GM19240 (cell line): ENCODE results near the gene CCNJL.

Experiments used
- DNase-seq: peaks from one replicate; pipeline ENCODE4 v3.0.0; 2011; ENCODE audit warnings: low spot score; ENCODE audit not compliant: insufficient read length

The CCNJL gene

GRCh38 chr5:160229190-160229742 is 83.1 kb downstream of the CCNJL start, which contains the start of gene FABP6:
TSS of gene FABP6 (plus strand) at chr5:160229506. CDS start at chr5:160229558, 52 bp downstream.
- DNase-seq: no peak

- DNase-seq: no peak
These were observed 85.4 kb downstream of the CCNJL start for GRCh38 chr5:160227012-160227411.

GRCh38 chr5:160221082-160221481 is 91.3 kb downstream of the CCNJL start:
- DNase-seq: no peak

GRCh38 chr5:160219356-160219755 is 93.0 kb downstream of the CCNJL start:
- no peak for DNase-seq

GRCh38 chr5:160213537-160213936 is 98.8 kb downstream of the CCNJL start:
- DNase-seq: no peak

- no peak for DNase-seq
These were observed 101.0 kb downstream of the CCNJL start for GRCh38 chr5:160211352-160211751.

GRCh38 chr5:160210606-160211005 is 101.8 kb downstream of the CCNJL start:
- no peak for DNase-seq

GRCh38 chr5:160209917-160210316 is 102.4 kb downstream of the CCNJL start:
- DNase-seq: no peak

GRCh38 chr5:160207061-160207460 is 105.3 kb downstream of the CCNJL start:
- no peak for DNase-seq
